Measurements from ENCODE around the gene CGB7. TPM values are rescaled to one million over a fixed set of nuclear protein-coding genes. Genes with fewer than 3 reads are reported as not detected.

CGB7 gene
- total and polyA plus RNA-seq, 9 of the 15 experiments (the other 6 are each of a cell fraction or from before 2014, with no cell fraction given) = not detected

- TF ChIP-seq ZNF778 (CRISPR knock-in tag; IDR thresholded peaks at IDR 0.05) (no peak), FOXJ3 (CRISPR knock-in tag; IDR thresholded peaks at IDR 0.05) (no peak), SNRNP70 (optimal IDR thresholded peaks at IDR 0.05; ENCODE audit: low read depth, low read length) (no peak), SAP30 (IDR thresholded peaks at IDR 0.05; ENCODE audit: borderline replicate concordance, insufficient read depth, low read depth, low read length, poor library complexity, severe bottlenecking) (no peak), JUND (IDR thresholded peaks at IDR 0.05; ENCODE audit: borderline replicate concordance, low read depth, low read length) (peak; percentile 86; the same call in 1 of the 2 replicates), JUND (tag; IDR thresholded peaks at IDR 0.05; ENCODE audit: borderline replicate concordance, low read depth, low read length) (peak; percentile 76; the same call in 2 of the 3 replicates), ZNF592 (IDR thresholded peaks at IDR 0.05) (no peak), NCOR1 (IDR thresholded peaks at IDR 0.05) (no peak), HDAC3 (IDR thresholded peaks at IDR 0.05; ENCODE audit: borderline replicate concordance, partially characterized antibody) (no peak), MXI1 (IDR thresholded peaks at IDR 0.05; ENCODE audit: low read depth, low read length) (no peak), PURB (CRISPR knock-in tag; IDR thresholded peaks at IDR 0.05; ENCODE audit: low read depth) (no peak), MAFK (IDR thresholded peaks at IDR 0.05; ENCODE audit: low read length) (no peak), PPARD (CRISPR knock-in tag; IDR thresholded peaks at IDR 0.05) (no peak), CHCHD3 (CRISPR knock-in tag; IDR thresholded peaks at IDR 0.05) (no peak), HMGN3 (IDR thresholded peaks at IDR 0.05; ENCODE audit: borderline replicate concordance, extremely low read depth, insufficient read length, low read depth, low read length) (no peak), RAD21 (CRISPR knock-in tag; conservative IDR thresholded peaks at IDR 0.05 in 1 of 2, IDR thresholded peaks at IDR 0.05 in 1 of 2) (no peak), ZC3H11A (IDR thresholded peaks at IDR 0.05; ENCODE audit: low read depth, low read length) (no peak), MYNN (IDR thresholded peaks at IDR 0.05) (no peak), MYNN (CRISPR knock-in tag; IDR thresholded peaks at IDR 0.05) (no peak), TCF3 (CRISPR knock-in tag; IDR thresholded peaks at IDR 0.05) (no peak), MEF2D (tag; conservative IDR thresholded peaks at IDR 0.05; ENCODE audit: low read depth) (no peak), CHD2 (IDR thresholded peaks at IDR 0.05; ENCODE audit: low read depth, low read length) (no peak), CREB3 (tag; conservative IDR thresholded peaks at IDR 0.05; ENCODE audit: low read depth) (no peak), KLF13 (tag; IDR thresholded peaks at IDR 0.05; ENCODE audit: borderline replicate concordance, low read depth) (no peak), NEUROD1 (IDR thresholded peaks at IDR 0.05; ENCODE audit: borderline replicate concordance, low read depth, low read length, partially characterized antibody) (no peak)
Observed at GRCh38 chr19:49014123-49014869, 43.3 kb downstream of the CGB7 start (continued).
